NCI-H1436 (cell line): ENCODE measurements around the gene PITPNC1.
"Not testable (repeated sequence)": the region's sequence is repeated elsewhere in the genome, so short reads cannot be mapped to it uniquely, and the experiment has no call there.

Source experiments
- DNase-seq: peaks from one replicate; lab custom pipeline; 2025; lab: John Stamatoyannopoulos, UW

PITPNC1 gene

GRCh38 chr17:67515490-67516083, 138.5 kb downstream of the PITPNC1 start:
- no peak for DNase-seq

GRCh38 chr17:67516571-67516970, 139.5 kb downstream of the PITPNC1 start:
- not testable (repeated sequence) for DNase-seq

- no peak for DNase-seq
These were observed 140.2 kb downstream of the PITPNC1 start for GRCh38 chr17:67517325-67517724.

- no peak for DNase-seq
These were observed 141.8 kb downstream of the PITPNC1 start for GRCh38 chr17:67518876-67519275.

- DNase-seq, result no peak
These were observed 142.7 kb downstream of the PITPNC1 start for GRCh38 chr17:67519801-67520251.

- DNase-seq, result no peak
These were observed 143.3 kb downstream of the PITPNC1 start for GRCh38 chr17:67520252-67520906.

GRCh38 chr17:67520916-67521774, 144.1 kb downstream of the PITPNC1 start:
- DNase-seq, result peak; percentile 11

- DNase-seq, result no peak
These were observed 144.6 kb downstream of the PITPNC1 start for GRCh38 chr17:67521775-67522069.

GRCh38 chr17:67523101-67523500, 146.0 kb downstream of the PITPNC1 start:
- no peak for DNase-seq

- DNase-seq, result no peak
These were observed 148.4 kb downstream of the PITPNC1 start for GRCh38 chr17:67525239-67526135.

- DNase-seq, result no peak
These were observed 149.6 kb downstream of the PITPNC1 start for GRCh38 chr17:67526700-67527099.

- peak; percentile 49 for DNase-seq
These were observed 151.8 kb downstream of the PITPNC1 start for GRCh38 chr17:67528751-67529436.

GRCh38 chr17:67531291-67531690, 154.2 kb downstream of the PITPNC1 start:
- DNase-seq, result peak; percentile 54

- DNase-seq, result no peak
These were observed 155.3 kb downstream of the PITPNC1 start for GRCh38 chr17:67532326-67532871.

GRCh38 chr17:67534941-67535340, 157.9 kb downstream of the PITPNC1 start:
- no peak for DNase-seq

- no peak for DNase-seq
These were observed 165.4 kb downstream of the PITPNC1 start for GRCh38 chr17:67542219-67543114.

GRCh38 chr17:67544364-67544955, 167.4 kb downstream of the PITPNC1 start:
- no peak for DNase-seq

- DNase-seq, result no peak
These were observed 169.8 kb downstream of the PITPNC1 start for GRCh38 chr17:67546578-67547527.
